HG03095 (cell line): Measurements from ENCODE around the gene CUBN.

Experiments used
- ATAC-seq: cut with Tn5 transposase; IDR thresholded peaks from one replicate; pipeline ENCODE4 v1.9.1; 2021; ENCODE audit warnings: moderate library complexity; ENCODE audit not compliant: unreplicated experiment

Gene CUBN

GRCh38 chr10:16890691-16891090 lies 238.9 kb downstream of the CUBN start:
- no peak for ATAC-seq

GRCh38 chr10:16887565-16887964 lies 242.0 kb downstream of the CUBN start:
- no peak for ATAC-seq

- ATAC-seq, result no peak
Measured at GRCh38 chr10:16886031-16886430, 243.6 kb downstream of the CUBN start.

GRCh38 chr10:16884497-16884896 lies 245.1 kb downstream of the CUBN start:
- no peak for ATAC-seq

- ATAC-seq, result no peak
Measured at GRCh38 chr10:16883084-16883483, 246.5 kb downstream of the CUBN start.

GRCh38 chr10:16870331-16870730 lies 259.3 kb downstream of the CUBN start:
- ATAC-seq, result no peak

- no peak for ATAC-seq
Measured at GRCh38 chr10:16867990-16868389, 261.6 kb downstream of the CUBN start.

- no peak for ATAC-seq
Measured at GRCh38 chr10:16867556-16867955, 262.1 kb downstream of the CUBN start.

- ATAC-seq, result no peak
Measured at GRCh38 chr10:16866541-16867275, 262.9 kb downstream of the CUBN start.

- no peak for ATAC-seq
Measured at GRCh38 chr10:16865766-16866165, 263.8 kb downstream of the CUBN start.

- ATAC-seq, result no peak
Measured at GRCh38 chr10:16863766-16864165, 265.8 kb downstream of the CUBN start.

- ATAC-seq, result no peak
Measured at GRCh38 chr10:16857419-16857818, 272.2 kb downstream of the CUBN start.

GRCh38 chr10:16856567-16856966 lies 273.0 kb downstream of the CUBN start:
- ATAC-seq, result no peak

- no peak for ATAC-seq
Measured at GRCh38 chr10:16856092-16856491, 273.5 kb downstream of the CUBN start.

GRCh38 chr10:16854623-16855022 lies 275.0 kb downstream of the CUBN start:
- ATAC-seq, result no peak

GRCh38 chr10:16853809-16854208 lies 275.8 kb downstream of the CUBN start:
- no peak for ATAC-seq

- ATAC-seq, result no peak
Measured at GRCh38 chr10:16853201-16853600, 276.4 kb downstream of the CUBN start.

- ATAC-seq, result no peak
Measured at GRCh38 chr10:16852624-16853023, 277.0 kb downstream of the CUBN start.

- ATAC-seq, result no peak
Measured at GRCh38 chr10:16848562-16849154, 281.0 kb downstream of the CUBN start.

GRCh38 chr10:16847644-16848043 lies 282.0 kb downstream of the CUBN start:
- no peak for ATAC-seq

- no peak for ATAC-seq
Measured at GRCh38 chr10:16845248-16845647, 284.4 kb downstream of the CUBN start.

- ATAC-seq, result peak; percentile 60
Measured at GRCh38 chr10:16843252-16843870, 286.2 kb downstream of the CUBN start.
